CD4-positive, CD25-positive, alpha-beta regulatory T cell (primary cell): ENCODE data around the gene TRPC4AP. TPM values are rescaled to one million over a fixed set of nuclear protein-coding genes. Genes with fewer than 3 reads are reported as not detected.

Source experiments
- ATAC-seq, 2 donors: fragments of 150-1000 bp; cut with Tn5 transposase; one replicate each; pipeline ENCODE4 v1.10.0; 2021; ENCODE audit warnings: low read depth in 2 of 2, moderate number of reproducible peaks in 2 of 2, moderate library complexity in 1 of 2
- DNase-seq, 3 donors: peaks; one replicate each; pipeline versions ENCODE4 v3.0.0 to v3.0.0-alpha.2; 2012 to 2022; ENCODE audit warnings: mixed read lengths in 1 of 3
- H3K27ac ChIP-seq: one replicate; pipeline ENCODE4 v1.7.0; 2013; ENCODE audit warnings: mild to moderate bottlenecking, low read length; ENCODE audit not compliant: insufficient read depth, poor library complexity, severe bottlenecking
- H3K27me3 ChIP-seq: one replicate; pipeline ENCODE4 v1.7.0; 2013; ENCODE audit warnings: low read length; ENCODE audit not compliant: control insufficient read depth, insufficient read depth
- H3K36me3 ChIP-seq: one replicate; pipeline ENCODE4 v1.7.0; 2013; ENCODE audit warnings: mild to moderate bottlenecking, low read length, moderate library complexity; ENCODE audit not compliant: control insufficient read depth, insufficient read depth
- H3K4me1 ChIP-seq: 2 replicates; pipeline ENCODE4 v1.7.0; 2013; ENCODE audit warnings: mild to moderate bottlenecking, low read length; ENCODE audit not compliant: insufficient read depth, control insufficient read depth, poor library complexity, severe bottlenecking
- H3K4me3 ChIP-seq: one replicate; pipeline ENCODE4 v1.7.0; 2013; ENCODE audit warnings: low read depth, mild to moderate bottlenecking, low read length, moderate library complexity
- H3K9me3 ChIP-seq, 2 experiments: 1 replicate in 1 of 2; 2 replicates in 1 of 2; pipeline ENCODE4 v1.7.0; 2013; ENCODE audit warnings: low read length in 2 of 2, mild to moderate bottlenecking in 1 of 2, moderate library complexity in 1 of 2; ENCODE audit not compliant: control insufficient read depth in 2 of 2
- H3K27ac Mint-ChIP-seq, 3 donors: one replicate each; pipeline ENCODE4 v1.8.0; 2020 to 2022; ENCODE audit warnings: mild to moderate bottlenecking in 3 of 3, mixed read lengths in 3 of 3, moderate library complexity in 2 of 3
- H3K27me3 Mint-ChIP-seq: one replicate; pipeline ENCODE4 v1.8.0; 2022; ENCODE audit warnings: mild to moderate bottlenecking, mixed read lengths
- H3K36me3 Mint-ChIP-seq: one replicate; pipeline ENCODE4 v1.8.0; 2020; ENCODE audit warnings: mixed read lengths
- H3K4me1 Mint-ChIP-seq, 4 donors: one replicate each; pipeline ENCODE4 v1.8.0; 2020 to 2022; ENCODE audit warnings: mixed read lengths in 4 of 4, mild to moderate bottlenecking in 1 of 4
- H3K4me3 Mint-ChIP-seq, 4 donors: one replicate each; pipeline ENCODE4 v1.8.0; 2020 to 2022; ENCODE audit warnings: mild to moderate bottlenecking in 4 of 4, mixed read lengths in 4 of 4, moderate library complexity in 3 of 4
- H3K9me3 Mint-ChIP-seq, 7 donors: one replicate each; pipeline ENCODE4 v1.8.0; 2020 to 2022; ENCODE audit warnings: mixed read lengths in 7 of 7, mild to moderate bottlenecking in 3 of 7, moderate library complexity in 2 of 7
- polyA plus RNA-seq, 4 donors: library from polyadenylated mRNA; unstranded; fragments of 300-500 nt; fragmentation: Illumina TruSeq; gene quantifications; one replicate each; pipeline ENCODE4 v1.2.3, GENCODE V29; 2021
- total RNA-seq: library from RNA; stranded (reverse); gene quantifications from one replicate; pipeline ENCODE4 v1.2.3, GENCODE V29; 2022

TRPC4AP gene
- total and polyA plus RNA-seq, 5 donors from 2014 or later: 58.7 to 76.4 (median 61.2) TPM

DNA sequence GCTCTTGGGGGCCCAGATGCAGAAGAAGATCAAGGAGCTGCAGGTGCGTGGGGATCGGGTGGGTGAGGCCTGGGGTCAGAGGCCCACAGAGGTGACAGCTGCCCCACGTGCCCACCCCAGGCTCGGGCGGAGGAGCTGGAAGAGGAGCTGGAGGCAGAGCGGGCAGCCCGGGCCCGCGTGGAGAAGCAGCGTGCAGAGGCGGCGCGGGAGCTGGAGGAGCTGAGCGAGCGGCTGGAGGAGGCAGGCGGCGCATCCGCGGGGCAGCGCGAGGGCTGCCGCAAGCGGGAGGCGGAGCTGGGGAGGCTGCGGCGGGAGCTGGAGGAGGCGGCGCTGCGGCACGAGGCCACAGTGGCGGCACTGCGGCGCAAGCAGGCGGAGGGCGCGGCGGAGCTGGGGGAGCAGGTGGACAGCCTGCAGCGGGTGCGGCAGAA, 95.5 kb downstream of the TRPC4AP start:
- H3K27ac ChIP-seq: no peak overlapping the region
- H3K4me3 ChIP-seq: no peak overlapping the region
- H3K9me3 Mint-ChIP-seq: peaks cover 0 to 2% (median 0%) of the 10 kb centered on the region in 7 donors
- H3K27me3 ChIP-seq: no peaks in the 10 kb centered on the region
- no peaks in the 10 kb centered on the region for H3K4me1 ChIP-seq
- ATAC-seq (no peak), DNase-seq (peak in 1 of 3 donors; percentile 24)
- no peak overlapping the region for H3K27ac Mint-ChIP-seq
- H3K36me3 ChIP-seq: peaks cover 48% of the 10 kb centered on the region
- H3K36me3 Mint-ChIP-seq: peaks cover 29% of the 10 kb centered on the region
- peaks cover 0 to 7% (median 1%) of the 10 kb centered on the region in 4 donors for H3K4me1 Mint-ChIP-seq
- no peak overlapping the region for H3K4me3 Mint-ChIP-seq
- H3K9me3 ChIP-seq: no peaks in the 10 kb centered on the region
- H3K27me3 Mint-ChIP-seq: no peaks in the 10 kb centered on the region

DNA sequence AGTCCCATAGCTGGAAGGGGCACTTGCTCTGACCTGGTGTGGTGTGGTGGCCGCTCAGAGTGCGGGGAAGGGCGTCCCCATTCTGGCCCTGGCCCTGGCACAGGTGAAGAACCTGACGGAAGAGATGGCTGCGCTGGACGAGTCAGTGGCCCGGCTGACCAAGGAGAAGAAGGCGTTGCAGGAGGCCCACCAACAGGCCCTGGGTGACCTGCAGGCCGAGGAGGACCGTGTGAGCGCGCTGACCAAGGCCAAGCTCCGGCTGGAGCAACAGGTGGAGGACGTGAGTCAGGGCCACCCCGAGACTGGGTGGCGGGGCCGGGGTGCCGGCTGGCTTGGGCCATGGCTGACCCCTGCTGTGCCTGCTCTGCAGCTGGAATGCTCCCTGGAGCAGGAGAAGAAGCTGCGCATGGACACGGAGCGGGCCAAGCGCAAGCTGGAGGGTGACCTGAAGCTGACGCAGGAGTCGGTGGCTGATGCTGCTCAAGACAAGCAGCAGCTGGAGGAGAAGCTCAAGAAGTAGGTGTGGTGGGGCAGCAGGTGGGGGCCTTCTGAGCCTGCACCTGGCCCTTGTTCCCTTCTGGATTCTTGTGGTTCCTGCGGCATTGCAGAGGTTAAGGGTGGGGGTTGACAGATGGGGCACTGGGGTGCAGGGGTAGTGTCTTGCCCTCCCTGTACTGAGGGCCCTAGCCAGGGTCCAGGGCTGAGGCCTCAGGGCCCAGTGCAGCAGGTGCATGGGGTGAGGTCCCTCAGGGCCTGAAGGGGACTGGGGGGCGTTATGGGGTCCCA, 96.2 kb downstream of the TRPC4AP start:
- peaks cover 0 to 2% (median 0%) of the 10 kb centered on the region in 7 donors for H3K9me3 Mint-ChIP-seq
- Histone ChIP-seq H3K27ac (no peak overlapping the region), H3K9me3 (no peaks in the 10 kb centered on the region), H3K4me3 (no peak overlapping the region), H3K36me3 (peaks cover 44% of the 10 kb centered on the region), H3K4me1 (no peaks in the 10 kb centered on the region), H3K27me3 (no peaks in the 10 kb centered on the region)
- H3K4me1 Mint-ChIP-seq: peaks cover 0 to 7% (median 1%) of the 10 kb centered on the region in 4 donors
- peak overlapping the region in 1 of 3 donors; percentile 38 for H3K27ac Mint-ChIP-seq
- no peaks in the 10 kb centered on the region for H3K27me3 Mint-ChIP-seq
- peaks cover 28% of the 10 kb centered on the region for H3K36me3 Mint-ChIP-seq
- DNase-seq: no peak
- H3K4me3 Mint-ChIP-seq: no peak overlapping the region
- no peak for ATAC-seq

DNA sequence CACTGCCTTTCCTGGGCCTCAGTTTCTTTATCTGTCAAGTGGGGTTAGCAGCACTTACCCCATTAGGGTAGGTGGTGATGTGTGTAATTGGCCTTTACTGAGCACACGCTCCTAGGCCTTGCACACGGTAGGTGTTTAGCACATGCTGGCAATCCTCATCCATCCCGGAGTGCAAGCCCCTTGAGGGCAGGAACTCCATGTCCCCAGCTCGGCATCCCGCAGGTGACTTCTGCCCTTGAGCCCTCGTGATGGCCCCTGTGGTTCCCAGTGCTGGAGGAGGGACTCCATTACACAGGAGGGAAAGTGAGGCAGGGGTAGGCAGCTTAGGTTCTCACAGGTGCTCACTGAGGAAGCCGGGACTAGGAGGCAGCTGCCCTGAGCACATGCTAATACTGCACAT, 96.9 kb downstream of the TRPC4AP start:
- H3K27ac Mint-ChIP-seq: peak overlapping the region in 1 of 3 donors; percentile 38
- H3K27me3 ChIP-seq: no peaks in the 10 kb centered on the region
- no peaks in the 10 kb centered on the region for H3K27me3 Mint-ChIP-seq
- DNase-seq: no peak
- H3K4me3 ChIP-seq: no peak overlapping the region
- H3K36me3 Mint-ChIP-seq: peaks cover 25% of the 10 kb centered on the region
- H3K4me3 Mint-ChIP-seq: no peak overlapping the region
- peaks cover 0 to 7% (median 1%) of the 10 kb centered on the region in 4 donors for H3K4me1 Mint-ChIP-seq
- no peak overlapping the region for H3K27ac ChIP-seq
- H3K9me3 ChIP-seq: no peaks in the 10 kb centered on the region
- H3K9me3 Mint-ChIP-seq: peaks cover 0 to 2% (median 0%) of the 10 kb centered on the region in 7 donors
- no peak for ATAC-seq
- H3K36me3 ChIP-seq: peaks cover 36% of the 10 kb centered on the region
- H3K4me1 ChIP-seq: no peaks in the 10 kb centered on the region

DNA sequence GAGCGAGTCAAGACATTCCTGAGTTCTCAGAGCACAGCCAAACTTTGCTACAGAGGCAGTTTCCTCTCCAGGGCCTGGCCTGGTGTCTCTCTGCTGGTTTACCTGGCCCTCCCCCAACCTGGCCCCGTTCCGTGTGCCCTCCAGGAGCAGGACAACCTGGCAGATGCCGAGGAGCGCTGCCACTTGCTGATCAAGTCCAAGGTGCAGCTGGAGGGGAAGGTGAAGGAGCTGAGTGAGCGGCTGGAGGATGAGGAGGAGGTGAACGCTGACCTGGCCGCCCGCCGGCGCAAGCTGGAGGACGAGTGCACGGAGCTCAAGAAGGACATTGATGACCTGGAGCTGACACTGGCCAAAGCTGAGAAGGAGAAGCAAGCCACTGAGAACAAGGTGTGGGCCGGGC, 97.4 kb downstream of the TRPC4AP start:
- no peak for ATAC-seq
- Histone ChIP-seq H3K4me3 (no peak overlapping the region), H3K27me3 (no peaks in the 10 kb centered on the region), H3K4me1 (no peaks in the 10 kb centered on the region), H3K9me3 (no peaks in the 10 kb centered on the region), H3K27ac (no peak overlapping the region), H3K36me3 (peaks cover 33% of the 10 kb centered on the region)
- no peak for DNase-seq
- peaks cover 0 to 7% (median 1%) of the 10 kb centered on the region in 4 donors for H3K4me1 Mint-ChIP-seq
- no peaks in the 10 kb centered on the region for H3K27me3 Mint-ChIP-seq
- peaks cover 23% of the 10 kb centered on the region for H3K36me3 Mint-ChIP-seq
- H3K4me3 Mint-ChIP-seq: no peak overlapping the region
- H3K27ac Mint-ChIP-seq: no peak overlapping the region
- peaks cover 0 to 2% (median 0%) of the 10 kb centered on the region in 7 donors for H3K9me3 Mint-ChIP-seq

DNA sequence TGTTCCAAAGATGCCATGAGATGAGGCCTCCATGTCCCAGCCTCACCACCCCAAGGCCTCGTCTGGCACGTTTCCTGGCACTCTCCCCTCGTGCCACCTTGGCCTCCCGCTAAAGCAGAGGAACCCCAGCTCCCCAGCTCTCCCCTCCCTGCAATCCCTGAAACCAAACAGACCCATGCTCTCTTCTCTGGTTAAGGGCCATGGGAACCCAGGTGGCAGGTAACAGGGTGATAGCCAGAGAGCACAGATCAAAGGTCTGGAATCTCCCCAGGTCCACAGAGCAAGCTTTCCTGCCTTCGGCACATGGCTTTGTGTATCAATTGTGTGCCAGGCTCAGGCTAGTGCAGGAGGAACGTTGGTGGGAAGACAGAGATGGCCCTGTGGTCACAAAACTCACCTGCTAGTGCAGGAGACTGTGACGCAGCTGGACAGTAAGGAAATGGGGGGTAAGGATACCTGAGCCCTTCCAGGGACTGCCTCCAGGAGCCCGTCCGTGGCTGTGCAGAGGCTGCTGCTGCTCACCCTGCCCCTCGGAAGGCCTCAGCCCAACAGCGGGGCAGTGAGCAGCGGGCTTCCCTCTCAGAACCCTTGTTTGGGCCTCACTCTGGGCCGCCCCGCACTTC, 98.0 kb downstream of the TRPC4AP start:
- DNase-seq (no peak), ATAC-seq (no peak)
- no peak overlapping the region for H3K27ac Mint-ChIP-seq
- H3K4me3 Mint-ChIP-seq: no peak overlapping the region
- Histone ChIP-seq H3K9me3 (no peaks in the 10 kb centered on the region), H3K36me3 (peaks cover 30% of the 10 kb centered on the region), H3K27ac (no peak overlapping the region), H3K4me1 (no peaks in the 10 kb centered on the region), H3K27me3 (no peaks in the 10 kb centered on the region), H3K4me3 (no peak overlapping the region)
- H3K27me3 Mint-ChIP-seq: no peaks in the 10 kb centered on the region
- H3K4me1 Mint-ChIP-seq: peaks cover 0 to 7% (median 1%) of the 10 kb centered on the region in 4 donors
- peaks cover 18% of the 10 kb centered on the region for H3K36me3 Mint-ChIP-seq
- H3K9me3 Mint-ChIP-seq: no peaks in the 10 kb centered on the region

DNA sequence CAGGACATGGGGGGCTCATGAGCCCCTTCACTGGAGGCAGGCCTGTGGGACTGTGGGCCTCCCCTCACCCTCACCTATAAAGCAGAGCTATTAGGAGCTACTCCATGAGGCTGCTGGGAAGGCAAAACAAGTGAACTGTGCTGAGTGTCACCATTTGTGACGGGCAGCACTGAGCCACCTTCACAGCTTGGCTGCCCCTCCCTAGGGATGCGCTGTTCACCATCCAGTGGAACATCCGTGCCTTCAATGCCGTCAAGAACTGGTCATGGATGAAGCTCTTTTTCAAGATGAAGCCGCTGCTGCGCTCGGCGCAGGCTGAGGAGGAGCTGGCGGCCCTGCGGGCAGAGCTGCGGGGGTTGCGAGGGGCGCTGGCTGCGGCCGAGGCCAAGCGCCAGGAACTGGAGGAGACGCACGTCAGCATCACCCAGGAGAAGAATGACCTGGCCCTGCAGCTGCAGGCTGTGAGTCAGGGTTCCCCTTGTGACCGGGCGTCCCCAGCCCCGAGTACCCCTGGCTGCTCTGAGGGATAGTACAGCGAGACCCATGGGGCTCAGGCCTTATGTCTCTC, 98.6 kb downstream of the TRPC4AP start:
- Mint-ChIP-seq H3K4me3 (no peak overlapping the region), H3K27me3 (no peaks in the 10 kb centered on the region), H3K4me1 (peaks cover 0 to 7% (median 1%) of the 10 kb centered on the region in 4 donors), H3K36me3 (peaks cover 18% of the 10 kb centered on the region), H3K9me3 (no peaks in the 10 kb centered on the region), H3K27ac (no peak overlapping the region)
- H3K27ac ChIP-seq: no peak overlapping the region
- no peak for DNase-seq
- peaks cover 27% of the 10 kb centered on the region for H3K36me3 ChIP-seq
- no peaks in the 10 kb centered on the region for H3K27me3 ChIP-seq
- no peaks in the 10 kb centered on the region for H3K4me1 ChIP-seq
- ATAC-seq: no peak
- no peak overlapping the region for H3K4me3 ChIP-seq
- no peaks in the 10 kb centered on the region for H3K9me3 ChIP-seq

DNA sequence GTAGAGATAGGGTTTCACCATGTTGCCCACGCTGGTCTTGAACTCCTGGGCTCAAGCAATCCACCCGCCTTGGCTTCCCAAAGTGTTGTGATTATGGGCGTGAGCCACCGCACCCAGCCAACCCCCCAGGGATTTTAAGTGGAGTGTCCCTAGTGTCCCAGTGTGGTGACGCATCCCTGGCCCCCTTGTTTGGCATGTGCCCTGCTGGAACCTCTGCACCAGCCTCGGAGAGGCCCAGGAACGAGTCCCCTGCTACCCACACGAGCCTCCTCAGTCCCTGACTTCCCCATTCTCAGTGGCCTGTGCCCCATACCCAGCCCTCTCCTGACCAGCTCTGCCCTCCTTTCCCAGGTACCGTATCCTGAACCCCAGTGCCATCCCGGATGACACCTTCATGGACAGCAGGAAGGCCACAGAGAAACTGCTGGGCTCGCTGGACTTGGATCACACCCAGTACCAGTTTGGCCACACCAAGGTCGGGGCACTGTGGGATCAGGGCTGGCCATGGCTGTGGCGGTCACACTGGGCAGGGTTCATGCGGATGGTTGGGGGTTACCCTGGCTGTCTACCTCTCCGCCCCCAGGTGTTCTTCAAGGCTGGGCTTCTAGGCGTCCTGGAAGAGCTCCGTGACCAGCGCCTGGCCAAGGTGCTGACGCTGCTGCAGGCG, 99.7 kb downstream of the TRPC4AP start:
- Histone ChIP-seq H3K9me3 (no peaks in the 10 kb centered on the region), H3K27me3 (no peaks in the 10 kb centered on the region), H3K27ac (no peak overlapping the region), H3K4me1 (no peaks in the 10 kb centered on the region), H3K4me3 (no peak overlapping the region), H3K36me3 (peaks cover 20% of the 10 kb centered on the region)
- DNase-seq: no peak
- Mint-ChIP-seq H3K9me3 (no peaks in the 10 kb centered on the region), H3K27me3 (no peaks in the 10 kb centered on the region), H3K4me3 (no peak overlapping the region), H3K4me1 (peaks cover 0 to 7% (median 1%) of the 10 kb centered on the region in 4 donors), H3K27ac (no peak overlapping the region), H3K36me3 (peaks cover 11% of the 10 kb centered on the region)
- no peak for ATAC-seq
